Mesenteric fat pad (tissue), 1 donor: ENCODE results near the gene SAPCD2. TPM values are rescaled to one million over a fixed set of nuclear protein-coding genes. Genes with fewer than 3 reads are reported as not detected.

ENCODE experiments used
- DNase-seq: peaks from one replicate; pipeline ENCODE4 v3.0.0-alpha.2; 2020; ENCODE audit warnings: low spot score
- total RNA-seq: library from RNA; stranded (reverse); fragmentation: NEBNext Ultra II Directional; extraction: Animal tissue kit (Norgen Biotek cat#: 25700); gene quantifications from one replicate; pipeline ENCODE4 v1.2.1, GENCODE V29; 2021
- donor health status: DM: yes; HTN: yes; CAD: no.

The SAPCD2 gene
- total RNA-seq, 1 donor from 2014 or later, result 0.42 TPM

GRCh38 chr9:137107982-137108381, 37.6 kb upstream of the SAPCD2 start:
- DNase-seq, result no peak

- no peak for DNase-seq
These were observed 37.1 kb upstream of the SAPCD2 start for GRCh38 chr9:137107312-137107921.

- DNase-seq, result no peak
These were observed 36.4 kb upstream of the SAPCD2 start for GRCh38 chr9:137106662-137107250.

GRCh38 chr9:137105814-137106661, 35.7 kb upstream of the SAPCD2 start:
- DNase-seq, result no peak

GRCh38 chr9:137103206-137103999, 33.0 kb upstream of the SAPCD2 start:
- no peak for DNase-seq

- DNase-seq, result no peak
These were observed 28.9 kb upstream of the SAPCD2 start for GRCh38 chr9:137099231-137099630.

GRCh38 chr9:137097761-137098462, 27.6 kb upstream of the SAPCD2 start:
- DNase-seq, result no peak

GRCh38 chr9:137096785-137097546, 26.6 kb upstream of the SAPCD2 start:
- no peak for DNase-seq

- no peak for DNase-seq
These were observed 25.5 kb upstream of the SAPCD2 start for GRCh38 chr9:137095664-137096517.

GRCh38 chr9:137089232-137089947, 19.0 kb upstream of the SAPCD2 start:
- DNase-seq, result no peak

GRCh38 chr9:137088121-137088520, 17.8 kb upstream of the SAPCD2 start:
- no peak for DNase-seq

- DNase-seq, result no peak
These were observed 17.1 kb upstream of the SAPCD2 start for GRCh38 chr9:137087409-137087925.

GRCh38 chr9:137086531-137087408, 16.4 kb upstream of the SAPCD2 start, which contains the start of gene MAN1B1:
MAN1B1 (plus strand) TSS chr9:137086985; CDS start chr9:137087000, 15 bp downstream.
- peak; percentile 99 for DNase-seq

- no peak for DNase-seq
These were observed 15.7 kb upstream of the SAPCD2 start for GRCh38 chr9:137085920-137086530.

GRCh38 chr9:137084526-137084925, 14.2 kb upstream of the SAPCD2 start:
- DNase-seq, result no peak

- no peak for DNase-seq
These were observed 13.1 kb upstream of the SAPCD2 start for GRCh38 chr9:137083394-137084004.
